Activated naive CD4-positive, alpha-beta T cell treated with anti-CD3 and anti-CD28 coated beads for 36 hours (primary cell): Measurements from ENCODE around the gene HMCN2. TPM values are rescaled to one million over a fixed set of nuclear protein-coding genes. Genes with fewer than 3 reads are reported as not detected.

ENCODE experiments used
- total RNA-seq, 2 experiments: library from RNA; stranded (reverse); gene quantifications; one replicate each; pipeline ENCODE4 v1.2.3, GENCODE V29; 2021

Gene HMCN2
- total RNA-seq, 2 experiments from 2014 or later: not detected

Other genes with a start within 250 kb of the HMCN2 start
- 100 to 1,000 TPM; 126 to 128 TPM for gene FNBP1, start 222.6 kb upstream of the HMCN2 start, total RNA-seq
- gene GPR107, start 211.9 kb upstream of the HMCN2 start, total RNA-seq: 10 to 100 TPM; 19.0 to 20.0 TPM
- 10 to 100 TPM; 22.4 to 23.3 TPM for gene NCS1, start 93.4 kb upstream of the HMCN2 start, total RNA-seq
- 10 to 100 TPM; 12.4 to 14.3 TPM for gene ASS1, start 179.2 kb downstream of the HMCN2 start, total RNA-seq